ENCODE measurements around the gene F7.
"Not testable (repeated sequence)": the region's sequence is repeated elsewhere in the genome, so short reads cannot be mapped to it uniquely, and the experiment has no call there.

DNA sequence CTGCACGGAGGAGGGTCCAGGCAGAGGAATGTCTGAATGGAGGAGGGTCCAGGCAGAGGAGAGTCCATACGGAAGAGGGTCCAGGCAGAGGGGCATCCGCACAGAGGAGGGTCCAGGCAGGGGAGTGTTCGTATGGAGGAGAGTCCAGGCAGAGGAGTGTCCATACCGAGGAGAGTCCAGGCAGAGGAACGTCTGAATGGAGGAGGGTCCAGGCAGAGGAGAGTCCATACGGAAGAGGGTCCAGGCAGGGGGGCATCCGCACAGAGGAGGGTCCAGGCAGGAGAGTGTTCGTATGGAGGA, 25.9 kb upstream of the F7 start:
- not testable (repeated sequence) for TF ChIP-seq POLR2AphosphoS5 (IDR thresholded peaks at IDR 0.05; ENCODE audit: insufficient read depth, low read depth, low read length); MYC (IDR thresholded peaks at IDR 0.05; ENCODE audit: low read depth, low read length); POLR2A (IDR thresholded peaks at IDR 0.05; ENCODE audit: low read depth, low read length); EZH2 (IDR thresholded peaks at IDR 0.05; ENCODE audit: borderline replicate concordance, low read depth, low read length, severe bottlenecking)
- TF ChIP-seq, protein P1, sequence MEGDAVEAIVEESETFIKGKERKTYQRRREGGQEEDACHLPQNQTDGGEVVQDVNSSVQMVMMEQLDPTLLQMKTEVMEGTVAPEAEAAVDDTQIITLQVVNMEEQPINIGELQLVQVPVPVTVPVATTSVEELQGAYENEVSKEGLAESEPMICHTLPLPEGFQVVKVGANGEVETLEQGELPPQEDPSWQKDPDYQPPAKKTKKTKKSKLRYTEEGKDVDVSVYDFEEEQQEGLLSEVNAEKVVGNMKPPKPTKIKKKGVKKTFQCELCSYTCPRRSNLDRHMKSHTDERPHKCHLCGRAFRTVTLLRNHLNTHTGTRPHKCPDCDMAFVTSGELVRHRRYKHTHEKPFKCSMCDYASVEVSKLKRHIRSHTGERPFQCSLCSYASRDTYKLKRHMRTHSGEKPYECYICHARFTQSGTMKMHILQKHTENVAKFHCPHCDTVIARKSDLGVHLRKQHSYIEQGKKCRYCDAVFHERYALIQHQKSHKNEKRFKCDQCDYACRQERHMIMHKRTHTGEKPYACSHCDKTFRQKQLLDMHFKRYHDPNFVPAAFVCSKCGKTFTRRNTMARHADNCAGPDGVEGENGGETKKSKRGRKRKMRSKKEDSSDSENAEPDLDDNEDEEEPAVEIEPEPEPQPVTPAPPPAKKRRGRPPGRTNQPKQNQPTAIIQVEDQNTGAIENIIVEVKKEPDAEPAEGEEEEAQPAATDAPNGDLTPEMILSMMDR (IDR thresholded peaks at IDR 0.05; ENCODE audit: extremely low read depth in 1 of 2, insufficient read depth in 1 of 2, low read depth in 1 of 2, low read length in 2 of 2): not testable (repeated sequence)
- TF ChIP-seq, protein P2, sequence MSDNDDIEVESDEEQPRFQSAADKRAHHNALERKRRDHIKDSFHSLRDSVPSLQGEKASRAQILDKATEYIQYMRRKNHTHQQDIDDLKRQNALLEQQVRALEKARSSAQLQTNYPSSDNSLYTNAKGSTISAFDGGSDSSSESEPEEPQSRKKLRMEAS (IDR thresholded peaks at IDR 0.05; ENCODE audit: insufficient read depth, insufficient read length): not testable (repeated sequence)
